Adrenal gland (tissue), 12 donors: Measurements from ENCODE around the gene HBS1L. TPM values are rescaled to one million over a fixed set of nuclear protein-coding genes. Genes with fewer than 3 reads are reported as not detected.

ENCODE experiments used
- DNase-seq, 7 donors: peaks; one replicate each; pipeline ENCODE4 v3.0.0-alpha.2; 2019 to 2020
- H3K27ac ChIP-seq, 5 donors: fragments of 200-600 bp; sonication (generic) in 4 of 5; 1 replicate in 3 of 5; 2 replicates in 2 of 5; pipeline versions ENCODE4 v1.5.1 to v1.8.0; 2016 to 2020; ENCODE audit warnings: mild to moderate bottlenecking in 1 of 5
- H3K27me3 ChIP-seq: fragments of 200-600 bp; 2 replicates; pipeline ENCODE4 v1.8.0; 2021
- H3K36me3 ChIP-seq, 2 donors: fragments of 200-600 bp; replicated peaks in 1 of 2; 1 replicate in 1 of 2; 2 replicates in 1 of 2; pipeline versions ENCODE4 v1.5.1 to v1.8.0; 2018 to 2022
- H3K4me1 ChIP-seq, 2 donors: fragments of 200-600 bp; replicated peaks in 1 of 2; 1 replicate in 1 of 2; 2 replicates in 1 of 2; pipeline versions ENCODE4 v1.5.1 to v1.8.0; 2018 to 2021
- H3K4me3 ChIP-seq, 4 donors: fragments of 200-600 bp; sonication (generic) in 3 of 4; one replicate each; pipeline ENCODE4 v1.5.1; 2016 to 2018
- H3K9me3 ChIP-seq, 3 donors: fragments of 200-600 bp; sonication (generic) in 1 of 3; replicated peaks in 1 of 3; 1 replicate in 2 of 3; 2 replicates in 1 of 3; pipeline versions ENCODE4 v1.5.1 to v1.8.0; 2016 to 2021
- CTCF ChIP-seq, 6 experiments: fragments of 450-650 bp in 4 of 6; fragments of 200-600 bp in 2 of 6; sonication (generic) in 1 of 6; IDR thresholded peaks; 1 replicate in 5 of 6; 2 replicates in 1 of 6; pipeline versions ENCODE4 v1.5.1 to v1.8.0; 2016 to 2021; ENCODE audit warnings: antibody characterized with exemption in 6 of 6, mild to moderate bottlenecking in 2 of 6, moderate library complexity in 1 of 6
- POLR2A ChIP-seq, 2 donors: fragments of 450-650 bp; IDR thresholded peaks; one replicate each; pipeline ENCODE4 v1.6.1; 2017; ENCODE audit warnings: antibody characterized with exemption in 2 of 2, mild to moderate bottlenecking in 2 of 2, moderate library complexity in 1 of 2
- WGBS, 4 donors: extraction: QIAGEN DNeasy Blood & Tissue Kit in 2 of 4; methylation state at CpG; one replicate each; pipeline versions ENCODE4 v1.1.5 to v1.1.7; 2013 to 2017; 5-methylcytosine and 5-hydroxymethylcytosine counted together
- intact Hi-C, 2 donors: fragments of 100-400 bp; cut with DNase I; formaldehyde crosslinking; loops; one replicate each; pipeline versions ENCODE4 v1.14.1 to v1.15.0; 2022 to 2023
- polyA plus RNA-seq, 3 donors: library from polyadenylated mRNA; stranded (reverse); fragments of 200-250 nt in 2 of 3; fragments of 350-450 nt in 1 of 3; fragmentation: Illumina TruSeq in 1 of 3; extraction: RNeasy Lipid Tissue Mini Kit (QIAGEN cat#74804) in 1 of 3; gene quantifications; one replicate each; pipeline ENCODE4 v1.2.3, GENCODE V29; 2013 to 2014
- total RNA-seq, 9 donors: library from RNA; depleted of rRNA in 4 of 9; stranded (reverse); fragments of >200 nt in 4 of 9; fragments of 120-200 nt in 1 of 9; fragmentation: NEBNext Ultra II Directional in 1 of 9; extraction: Animal tissue kit (Norgen Biotek cat#: 25700) in 1 of 9; gene quantifications; one replicate each; pipeline versions ENCODE4 v1.1.0 to v1.2.4, GENCODE V29; 2013 to 2023
- donor health status: healthy with polysubstance abuse.
- donor health status: Bipolar disorder and iron deficiency.
- donor health status: DM: yes; HTN: yes; CAD: no.
- donor health status: DM: no; HTN: no; CAD: no.
- donor health status: DM: no; HTN: no; CAD: no.
- donor health status: DM: yes; HTN: yes; CAD: no.

HBS1L gene
- total and polyA plus RNA-seq, 12 donors = 17.0 to 121 (median 58.4) TPM

GRCh38 chr6:135081966-135082365 is 27.3 kb upstream of the HBS1L start:
- no peak for TF ChIP-seq CTCF (IDR thresholded peaks at IDR 0.05)
- no peak for TF ChIP-seq POLR2A (IDR thresholded peaks at IDR 0.05)
- Histone ChIP-seq H3K4me1 (no peaks in the 10 kb centered on the region), H3K9me3 (peaks cover 0 to 16% (median 0%) of the 10 kb centered on the region in 3 donors), H3K27me3 (peaks cover 6% of the 10 kb centered on the region), H3K4me3 (no peak overlapping the region), H3K27ac (no peak overlapping the region), H3K36me3 (no peaks in the 10 kb centered on the region)
- WGBS, 4 donors = 61 to 64% (median 63%) methylated on average over 1 of the region's 1 CpG
- intact Hi-C loops = no loop called here
- no peak for DNase-seq

DNA sequence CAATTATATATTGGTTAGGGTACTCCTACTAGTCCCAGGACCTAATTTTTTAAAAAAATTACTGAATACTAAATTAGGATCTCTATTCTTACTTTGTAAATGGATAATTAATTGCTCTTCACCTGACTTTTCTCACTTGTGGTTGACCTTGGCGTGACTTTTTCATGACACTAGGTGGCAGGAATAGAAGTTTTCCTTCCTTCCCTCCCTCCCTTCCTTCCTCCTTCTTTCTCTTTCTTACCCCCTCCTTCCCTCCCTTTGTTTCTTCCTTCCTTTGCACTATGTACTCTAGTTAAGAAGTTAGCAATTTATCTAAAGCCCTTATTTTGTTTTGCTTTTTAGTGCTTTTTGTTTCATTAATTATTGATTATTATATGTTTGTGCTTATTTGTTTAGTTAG is 20.4 kb upstream of the HBS1L start:
- no peak overlapping the region for H3K4me3 ChIP-seq
- intact Hi-C loops = no loop called here
- TF ChIP-seq CTCF (IDR thresholded peaks at IDR 0.05) (no peak), POLR2A (IDR thresholded peaks at IDR 0.05) (no peak)
- no peaks in the 10 kb centered on the region for H3K4me1 ChIP-seq
- 33 to 56% (median 53%) methylated on average over 1 of the region's 1 CpG for WGBS, 4 donors
- peaks cover 0 to 1% (median 0%) of the 10 kb centered on the region in 3 donors for H3K9me3 ChIP-seq
- no peak overlapping the region for H3K27ac ChIP-seq
- DNase-seq = no peak
- peaks cover 6% of the 10 kb centered on the region for H3K27me3 ChIP-seq
- H3K36me3 ChIP-seq = no peaks in the 10 kb centered on the region

DNA sequence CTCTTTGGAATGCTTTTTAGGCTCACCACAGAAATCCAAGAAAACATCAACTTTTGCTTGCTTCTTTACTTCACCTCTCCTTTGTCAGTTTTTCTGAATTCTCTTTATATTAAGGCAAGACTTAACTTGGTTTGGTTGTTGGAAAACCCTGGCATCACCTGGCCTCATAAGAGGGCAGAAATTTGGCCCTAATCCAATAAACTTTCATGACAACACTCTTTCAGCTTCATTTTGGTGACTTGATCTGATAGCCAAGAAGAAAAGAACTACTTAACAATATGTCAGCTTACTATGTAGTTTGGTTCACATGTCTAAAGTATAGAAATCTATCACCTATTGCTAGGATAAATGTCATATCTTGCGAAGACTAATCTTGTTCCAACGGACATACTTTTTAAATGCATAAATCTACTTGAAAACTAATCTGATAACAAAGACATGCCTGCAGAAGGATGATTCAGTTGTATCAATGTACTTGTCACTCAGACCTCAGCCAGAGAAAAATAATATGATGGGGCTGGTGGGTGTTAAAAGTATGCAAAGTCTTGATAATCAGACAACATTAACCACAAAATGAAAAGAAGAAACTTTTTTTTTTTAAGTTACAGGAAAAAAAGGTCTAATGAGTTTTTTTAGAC is 19.3 kb upstream of the HBS1L start:
- WGBS, 4 donors = 36 to 57% (median 43%) methylated on average over 2 of the region's 2 CpGs
- intact Hi-C loops = no loop called here
- Histone ChIP-seq H3K27me3 (peaks cover 4% of the 10 kb centered on the region), H3K4me3 (no peak overlapping the region), H3K9me3 (no peaks in the 10 kb centered on the region), H3K27ac (no peak overlapping the region), H3K4me1 (no peaks in the 10 kb centered on the region), H3K36me3 (no peaks in the 10 kb centered on the region)
- TF ChIP-seq CTCF (IDR thresholded peaks at IDR 0.05) (no peak), POLR2A (IDR thresholded peaks at IDR 0.05) (no peak)
- DNase-seq = no peak

GRCh38 chr6:135073217-135073616 is 18.6 kb upstream of the HBS1L start:
- no peak overlapping the region for H3K4me3 ChIP-seq
- WGBS, 4 donors = 78 to 91% (median 80%) methylated on average over 1 of the region's 1 CpG
- H3K36me3 ChIP-seq = no peaks in the 10 kb centered on the region
- intact Hi-C loops = no loop called here
- no peak for TF ChIP-seq POLR2A (IDR thresholded peaks at IDR 0.05)
- no peak for TF ChIP-seq CTCF (IDR thresholded peaks at IDR 0.05)
- no peak for DNase-seq
- H3K27me3 ChIP-seq = no peaks in the 10 kb centered on the region
- no peaks in the 10 kb centered on the region for H3K4me1 ChIP-seq
- H3K27ac ChIP-seq = no peak overlapping the region
- no peaks in the 10 kb centered on the region for H3K9me3 ChIP-seq
